ENCODE data around the gene HGFAC. TPM values are rescaled to one million over a fixed set of nuclear protein-coding genes. Genes with fewer than 3 reads are reported as not detected.
"Not testable (repeated sequence)": the region's sequence is repeated elsewhere in the genome, so short reads cannot be mapped to it uniquely, and the experiment has no call there.

The HGFAC gene
- total RNA-seq, 1 donor from 2014 or later, result 1.9 TPM

DNA sequence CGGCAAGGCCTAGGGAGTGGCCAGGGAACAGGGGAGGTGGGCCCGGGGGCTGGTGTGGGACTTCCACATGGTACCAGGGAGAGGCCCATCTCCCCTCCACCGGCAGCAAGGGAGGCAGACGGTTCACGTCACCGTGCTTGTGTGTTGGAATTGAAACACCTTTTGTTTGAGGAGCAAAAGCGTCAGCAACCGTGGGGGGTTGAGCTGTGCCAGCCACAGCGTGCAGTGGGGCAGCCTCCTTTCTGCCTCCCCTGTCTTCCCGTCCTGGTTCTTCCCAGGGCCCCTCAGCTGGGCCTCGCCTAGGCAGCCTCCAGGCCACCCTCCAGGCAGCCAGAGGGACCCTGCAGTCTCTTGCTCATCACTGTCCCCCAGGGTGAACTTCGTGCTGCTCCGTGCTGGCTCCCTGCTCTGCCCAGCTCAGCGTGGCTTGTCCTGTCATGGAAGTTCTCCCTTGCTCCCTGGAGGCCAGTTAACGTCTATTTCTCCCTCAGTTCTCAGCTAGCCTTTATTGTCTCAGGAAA, 32.1 kb upstream of the HGFAC start:
- DNase-seq (no peak), ATAC-seq (ENCODE audit: poor library complexity) (no peak)
- intact Hi-C loops (cut with DNase I), result no loop called here

DNA sequence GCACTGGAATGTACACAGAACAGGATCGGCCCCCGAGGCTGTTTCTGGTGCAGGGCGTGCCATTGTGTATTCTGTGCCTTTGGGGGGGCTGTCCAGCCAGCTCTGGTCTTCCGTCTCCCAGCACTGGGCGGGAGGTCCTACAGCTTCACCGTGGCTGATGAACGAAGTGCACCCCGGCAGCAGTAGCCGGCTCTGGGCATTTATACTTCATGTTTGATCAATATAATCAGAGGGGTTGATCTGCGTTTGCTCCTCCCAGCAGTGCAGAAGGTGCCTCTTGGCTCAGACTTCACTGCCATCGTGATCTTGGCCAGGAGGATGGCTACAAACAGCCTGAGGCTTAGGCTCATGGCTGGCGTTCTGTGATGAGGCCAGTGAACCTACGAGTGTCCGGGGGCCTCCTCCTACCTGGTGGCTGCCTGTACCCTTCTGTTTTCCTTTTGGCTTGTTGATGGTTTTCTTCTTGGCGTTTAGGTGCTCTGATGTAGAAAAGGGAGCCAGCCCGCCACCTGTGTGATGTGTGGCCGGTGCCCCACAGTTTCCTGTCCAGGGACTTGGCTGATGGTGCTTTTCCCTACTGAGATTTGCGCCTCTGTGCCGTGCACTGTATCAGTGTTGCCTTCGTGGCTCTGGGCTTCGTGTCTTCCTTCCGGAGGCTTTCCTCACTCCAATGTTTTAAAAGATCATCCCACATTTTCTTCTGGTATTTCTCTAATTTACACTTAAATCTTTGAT, 31.2 kb upstream of the HGFAC start:
- DNase-seq (no peak), ATAC-seq (ENCODE audit: poor library complexity) (no peak)
- intact Hi-C loops (cut with DNase I), result no loop called here

DNA sequence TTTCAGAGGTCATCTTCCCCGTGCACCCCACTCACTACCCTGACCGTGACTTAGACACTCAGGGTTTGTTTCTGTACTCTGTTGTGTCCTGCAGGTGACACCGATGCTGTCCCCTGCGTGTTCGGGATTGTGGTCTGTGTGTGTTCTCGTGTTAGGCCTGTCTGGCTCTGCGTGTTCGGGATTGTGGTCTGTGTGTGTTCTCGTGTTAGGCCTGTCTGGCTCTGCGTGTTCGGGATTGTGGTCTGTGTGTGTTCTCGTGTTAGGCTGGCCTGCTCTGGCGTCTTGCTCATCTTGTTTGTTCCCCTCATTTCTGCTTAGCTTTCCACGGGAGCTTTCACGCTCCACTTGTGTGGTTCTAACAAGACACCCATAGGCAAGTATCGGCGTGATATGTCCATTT, 30.6 kb upstream of the HGFAC start:
- ATAC-seq (ENCODE audit: poor library complexity); intact Hi-C loops (cut with DNase I); DNase-seq: not testable (repeated sequence)

DNA sequence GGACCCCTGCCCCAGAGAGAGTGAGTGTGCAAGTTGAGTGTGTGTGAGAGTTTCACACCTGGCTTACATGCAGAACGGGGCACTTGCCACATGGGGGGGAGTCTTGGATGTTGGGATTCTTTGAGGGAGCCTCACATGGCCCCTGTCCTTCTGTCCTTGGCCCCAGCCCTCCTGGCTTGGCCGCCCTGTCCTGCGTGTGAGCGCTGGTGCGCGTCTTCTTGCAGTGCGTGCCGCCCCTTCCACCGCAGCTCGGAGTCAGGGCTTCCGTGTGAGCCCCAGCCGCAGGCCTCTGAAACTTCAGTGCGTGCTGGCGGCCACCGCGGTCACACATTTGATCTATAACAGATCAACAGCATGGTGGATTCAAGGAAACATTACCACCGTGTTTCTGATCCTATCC, 30.1 kb upstream of the HGFAC start:
- intact Hi-C loops (cut with DNase I), result no loop called here
- DNase-seq (no peak), ATAC-seq (ENCODE audit: poor library complexity) (no peak)

DNA sequence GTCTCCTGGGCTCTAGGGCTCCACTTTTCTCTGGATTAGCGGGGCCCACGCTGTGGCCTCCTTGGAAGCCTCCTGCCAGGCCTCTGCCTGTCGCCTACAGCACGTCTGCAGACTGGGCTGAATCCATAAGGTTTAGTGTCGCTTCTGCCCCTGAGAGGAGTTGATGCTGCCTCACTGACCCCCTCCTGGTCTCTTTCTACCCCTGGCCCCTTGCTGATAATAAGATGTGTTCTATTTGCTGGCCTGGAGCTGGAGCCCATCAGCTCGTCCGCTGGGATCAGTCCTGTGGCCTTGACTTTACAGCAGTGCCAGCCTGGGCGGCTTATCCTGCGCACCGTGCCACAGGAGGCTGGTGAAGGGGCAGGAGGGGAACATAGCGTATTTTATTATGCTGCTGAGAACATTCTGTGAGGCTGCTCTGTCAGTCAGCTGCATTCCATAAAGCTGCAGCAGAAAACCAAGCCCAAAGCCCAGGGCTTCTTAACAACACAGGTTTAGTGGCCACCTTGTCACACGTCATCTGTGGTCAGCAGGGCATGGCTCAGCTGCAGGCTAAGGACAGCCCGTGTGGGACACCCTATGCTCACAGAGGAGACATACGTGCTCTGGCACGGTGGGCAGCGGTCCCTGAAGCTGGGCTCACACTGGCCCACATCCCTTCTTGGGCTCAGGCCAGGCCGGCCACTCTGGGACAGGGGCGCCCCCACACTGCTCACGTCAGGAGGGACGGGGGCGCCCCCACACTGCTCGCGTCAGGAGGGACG, 29.3 kb upstream of the HGFAC start:
- ATAC-seq (ENCODE audit: poor library complexity) (no peak), DNase-seq (no peak)
- intact Hi-C loops (cut with DNase I), result no loop called here

DNA sequence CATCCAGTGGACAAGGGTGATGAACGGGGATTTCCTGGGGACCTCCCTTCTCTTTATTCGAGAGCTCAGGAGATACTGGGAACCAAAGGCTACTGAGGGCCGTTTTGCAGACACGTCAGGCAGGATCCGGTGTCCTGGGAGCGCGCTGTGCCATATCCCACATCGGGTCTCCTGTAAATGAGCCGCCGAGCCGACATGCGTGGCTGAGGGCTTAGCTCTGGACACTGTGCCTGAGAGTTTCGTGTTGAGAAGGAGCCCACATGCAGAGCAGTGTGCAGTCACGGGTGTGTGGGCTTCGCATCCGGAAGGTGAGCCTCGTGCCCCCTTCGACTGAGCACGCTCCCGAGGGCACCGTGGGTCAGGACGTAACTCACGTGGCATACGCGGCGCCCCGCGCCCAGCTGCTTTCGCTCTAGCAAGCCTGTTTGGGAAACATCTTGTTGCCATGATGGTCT, 28.5 kb upstream of the HGFAC start:
- intact Hi-C loops (cut with DNase I), result no loop called here
- DNase-seq (no peak), ATAC-seq (ENCODE audit: poor library complexity) (no peak)

DNA sequence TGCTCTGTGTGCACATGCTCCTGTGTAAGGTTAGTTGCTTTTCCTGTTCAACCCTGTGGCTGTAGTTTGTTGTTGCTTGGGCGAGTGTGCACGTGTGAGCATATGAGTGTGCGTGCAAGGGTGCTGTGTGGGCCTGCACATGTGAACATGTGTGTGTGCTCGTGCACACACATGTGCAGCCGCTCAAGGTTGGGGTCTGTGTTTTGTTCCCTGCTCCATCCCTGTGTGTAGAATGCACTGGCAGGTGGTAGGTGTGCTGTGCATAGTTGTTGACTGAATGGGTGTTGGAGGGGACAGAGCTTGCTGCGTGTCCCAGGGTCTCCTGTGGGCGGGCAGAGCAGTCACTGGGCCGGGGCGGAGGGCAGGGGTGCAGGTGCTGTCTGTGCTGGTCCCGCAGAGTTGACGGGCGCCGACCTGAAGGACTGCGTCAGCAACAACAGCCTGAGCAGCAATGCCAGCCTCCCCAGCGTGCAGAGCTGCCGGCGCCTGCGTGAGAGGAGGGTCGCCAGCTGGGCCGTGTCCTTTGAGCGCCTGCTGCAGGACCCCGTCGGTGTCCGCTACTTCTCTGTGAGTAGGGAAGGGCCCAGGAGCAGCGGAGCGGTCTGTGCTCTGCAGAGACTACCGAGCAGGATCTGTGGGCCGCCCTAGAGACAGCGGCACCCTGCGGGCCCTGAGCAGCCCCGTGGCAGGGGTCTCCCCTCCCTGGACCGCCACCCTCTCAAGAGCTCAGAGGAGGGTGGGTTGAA, 27.9 kb upstream of the HGFAC start:
- intact Hi-C loops (cut with DNase I), result no loop called here
- no peak for ATAC-seq (ENCODE audit: poor library complexity)
- no peak for DNase-seq

DNA sequence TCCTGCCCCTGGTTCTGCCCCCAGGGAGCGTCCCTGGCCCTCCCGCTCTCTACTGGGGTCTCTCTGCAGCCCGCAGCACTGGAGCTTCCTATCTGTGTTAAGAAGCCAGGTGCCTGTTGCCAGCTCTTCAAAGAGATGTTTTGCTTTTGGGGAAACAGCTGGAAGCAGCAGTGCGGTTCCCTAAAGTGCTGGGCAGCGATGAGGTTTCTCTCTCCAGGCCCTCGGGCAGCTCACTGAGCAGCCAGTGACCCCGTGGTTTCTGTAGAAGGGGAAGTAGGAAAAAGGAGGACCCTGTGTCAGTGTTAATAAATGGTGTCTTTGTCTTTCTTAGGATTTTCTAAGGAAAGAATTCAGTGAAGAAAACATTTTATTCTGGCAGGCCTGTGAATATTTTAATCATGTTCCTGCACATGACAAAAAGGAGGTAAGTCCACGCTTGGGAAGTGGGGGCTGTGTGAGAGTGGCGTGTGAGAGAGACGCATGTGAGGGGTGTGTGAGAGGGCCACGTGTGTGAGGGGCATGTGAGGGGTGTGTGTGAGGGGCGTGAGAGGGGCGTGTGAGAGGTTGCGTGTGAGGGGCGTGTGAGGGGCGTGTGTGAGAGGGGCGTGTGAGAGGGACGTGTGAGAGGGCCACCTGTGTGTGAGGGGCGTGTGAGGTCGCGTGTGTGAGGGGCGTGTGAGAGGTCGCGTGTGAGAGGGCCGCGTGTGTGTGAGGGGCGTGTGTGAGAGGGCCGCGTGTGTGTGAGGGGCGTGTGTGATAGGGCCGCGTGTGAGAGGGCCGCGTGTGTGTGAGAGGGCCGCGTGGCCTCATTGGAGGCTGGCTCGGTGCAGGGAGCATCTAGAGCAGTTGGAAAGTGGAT, 27.1 kb upstream of the HGFAC start:
- DNase-seq, result no peak
- intact Hi-C loops (cut with DNase I), result no loop called here

DNA sequence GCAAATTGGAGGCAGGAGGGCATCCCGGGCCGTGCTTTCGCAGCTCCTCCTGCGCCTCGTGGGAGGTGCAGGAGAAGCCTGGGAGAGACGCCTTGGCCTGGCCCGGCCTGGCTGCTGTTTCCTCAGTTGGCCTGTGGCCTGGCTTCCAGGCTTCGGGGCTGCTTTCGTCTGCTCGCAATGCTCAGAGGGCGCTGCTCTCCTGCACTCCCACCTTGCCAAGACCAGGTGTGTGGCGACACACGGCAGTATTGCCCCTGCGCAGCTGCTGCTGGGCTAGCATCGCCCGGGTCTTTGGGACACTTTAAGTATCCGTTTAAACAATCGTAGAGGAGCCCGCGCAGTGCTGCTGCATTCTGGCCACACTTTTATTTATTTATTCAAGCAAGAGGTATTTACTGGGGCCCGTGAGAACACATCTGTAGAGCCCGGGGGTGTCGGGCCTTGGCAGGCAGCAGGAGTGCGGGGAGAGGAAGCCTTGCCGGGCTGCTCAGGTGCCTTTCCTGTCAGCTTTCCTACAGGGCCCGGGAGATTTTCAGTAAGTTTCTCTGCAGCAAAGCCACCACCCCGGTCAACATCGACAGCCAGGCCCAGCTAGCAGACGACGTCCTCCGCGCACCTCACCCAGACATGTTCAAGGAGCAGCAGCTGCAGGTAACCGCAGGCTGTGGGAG, 26.2 kb upstream of the HGFAC start:
- DNase-seq, result no peak
- intact Hi-C loops (cut with DNase I), result no loop called here
- no peak for ATAC-seq (ENCODE audit: poor library complexity)

More for the DNA sequence above, 27.1 kb upstream of the HGFAC start:
- ATAC-seq (ENCODE audit: poor library complexity), result no peak

DNA sequence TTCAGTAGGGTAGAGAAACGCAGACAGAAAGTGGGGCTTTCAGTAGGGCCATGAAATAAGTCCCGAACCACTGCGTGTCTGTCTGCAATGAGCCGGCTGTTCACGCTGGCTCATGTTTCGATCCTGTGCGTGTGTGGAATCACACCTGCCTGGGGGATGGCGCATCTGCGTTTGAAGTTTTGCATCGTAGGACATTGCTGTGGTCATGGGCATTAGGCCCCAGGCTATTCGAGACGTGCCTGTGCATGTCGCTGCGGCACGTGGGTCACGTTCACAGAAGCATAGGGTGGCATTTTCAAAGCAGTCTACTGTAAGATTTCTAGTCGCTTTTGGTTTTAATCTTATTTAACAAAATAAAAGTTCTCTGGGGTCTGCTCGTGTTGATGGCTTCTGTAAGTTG, 25.5 kb upstream of the HGFAC start:
- DNase-seq, result no peak
- ATAC-seq (ENCODE audit: poor library complexity), result no peak
- intact Hi-C loops (cut with DNase I), result no loop called here

DNA sequence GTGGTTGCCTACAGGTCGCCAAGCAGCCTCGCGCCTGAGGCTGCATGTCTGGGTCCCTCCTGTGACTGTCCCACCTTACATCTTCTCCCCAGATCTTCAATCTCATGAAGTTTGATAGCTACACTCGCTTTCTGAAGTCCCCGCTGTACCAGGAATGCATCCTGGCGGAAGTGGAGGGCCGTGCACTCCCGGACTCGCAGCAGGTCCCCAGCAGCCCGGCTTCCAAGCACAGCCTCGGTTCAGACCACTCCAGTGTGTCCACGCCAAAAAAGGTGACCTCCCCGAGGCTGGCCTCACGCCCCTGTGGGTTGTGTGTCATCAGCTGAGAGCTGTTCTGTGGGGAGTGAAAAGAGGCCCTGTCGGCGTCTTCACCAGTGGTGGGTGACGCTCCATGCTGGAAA, 24.9 kb upstream of the HGFAC start:
- no peak for ATAC-seq (ENCODE audit: poor library complexity)
- intact Hi-C loops (cut with DNase I), result no loop called here
- no peak for DNase-seq

DNA sequence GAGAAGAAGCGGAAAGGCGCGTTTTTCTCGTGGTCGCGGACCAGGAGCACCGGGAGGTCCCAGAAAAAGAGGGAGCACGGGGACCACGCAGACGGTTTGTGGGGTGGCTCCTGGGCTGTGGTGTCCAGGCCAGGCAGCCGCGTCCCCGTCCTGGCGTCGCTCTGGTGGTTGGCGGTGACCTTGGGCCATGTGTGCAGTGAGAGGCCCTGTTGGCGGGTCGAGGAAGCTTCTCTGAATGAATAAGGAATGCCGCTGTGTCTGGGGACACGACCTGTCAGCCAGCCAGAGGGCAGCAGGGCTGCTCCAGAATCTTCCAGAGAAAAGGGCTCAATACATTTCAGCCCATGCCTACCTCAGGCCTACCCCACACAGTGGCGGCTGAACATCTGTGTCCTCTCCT, 24.3 kb upstream of the HGFAC start:
- no peak for ATAC-seq (ENCODE audit: poor library complexity)
- intact Hi-C loops (cut with DNase I), result no loop called here
- no peak for DNase-seq

DNA sequence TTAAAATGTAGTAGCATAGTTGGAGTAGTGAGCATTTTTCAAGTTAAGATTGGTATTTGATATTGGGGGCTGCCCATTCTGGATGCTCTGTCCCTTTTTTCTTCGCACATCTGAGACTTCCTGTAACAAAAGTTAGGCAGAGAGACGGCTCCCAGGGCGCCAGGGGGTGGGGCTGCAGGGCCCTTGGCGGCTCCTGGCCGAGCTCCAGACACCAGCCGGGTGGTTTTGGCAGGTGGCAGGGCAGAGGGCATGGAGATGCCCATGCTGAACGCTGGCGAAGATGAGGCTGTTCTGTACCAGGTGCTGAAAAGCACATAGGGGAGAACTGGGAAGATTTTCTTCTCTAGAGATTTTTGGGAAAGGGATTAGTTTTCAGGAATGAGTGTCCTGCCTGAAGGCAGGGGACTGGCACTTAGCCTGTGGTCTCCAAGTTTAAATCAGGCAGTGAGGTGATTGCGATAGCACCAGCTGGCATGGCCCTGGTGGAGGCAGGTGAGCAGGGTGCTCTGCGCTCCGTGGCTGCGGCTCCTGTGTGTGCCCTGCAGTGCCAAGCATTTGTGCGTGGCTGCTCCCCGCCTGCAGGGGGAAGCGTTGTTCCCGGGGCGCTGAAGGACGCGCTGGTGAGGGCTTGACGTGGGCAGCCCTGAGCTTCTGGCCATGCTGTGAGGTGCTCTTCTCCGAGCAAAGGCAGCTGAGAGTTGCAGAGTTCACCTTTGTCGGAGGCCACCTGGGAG, 23.6 kb upstream of the HGFAC start:
- ATAC-seq (ENCODE audit: poor library complexity) (no peak), DNase-seq (peak; percentile 44)

DNA sequence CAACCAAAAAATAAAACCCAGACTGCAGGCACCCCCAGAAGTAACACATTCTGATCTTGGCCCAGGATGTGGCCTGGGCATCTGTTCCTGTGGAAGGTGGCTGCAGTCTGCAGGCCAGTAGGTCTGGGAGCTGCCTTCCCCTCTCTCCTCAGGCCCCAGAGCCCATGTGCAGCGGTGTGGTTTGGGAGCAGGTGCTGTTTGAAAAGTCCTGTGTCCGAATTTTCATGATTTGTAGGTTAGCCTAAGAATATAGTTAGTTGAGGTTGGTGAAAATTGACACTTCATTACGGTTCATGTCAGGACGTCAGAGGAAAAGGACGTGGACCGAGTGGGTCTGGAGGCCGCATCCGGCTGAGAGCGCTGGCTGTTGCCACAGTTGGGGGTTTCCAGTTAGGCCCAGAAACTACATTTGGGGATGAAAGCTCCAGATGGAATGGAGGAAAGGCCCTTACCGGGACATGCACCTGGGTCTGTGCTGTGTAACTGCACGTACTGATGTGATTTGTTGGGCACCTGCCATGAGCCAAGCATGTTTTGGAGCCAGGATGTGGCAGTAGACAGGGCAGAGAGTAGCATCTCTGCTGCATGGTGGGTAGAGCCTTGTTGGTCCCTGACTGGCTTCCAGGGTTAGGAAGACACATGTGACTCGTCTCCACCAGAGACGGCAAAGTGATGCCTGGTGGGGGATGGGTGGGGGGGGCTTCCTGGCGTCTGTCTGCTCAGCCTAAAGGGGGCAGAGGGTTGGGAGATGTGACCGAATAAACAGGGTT, 21.7 kb upstream of the HGFAC start:
- DNase-seq, result peak; percentile 8
- intact Hi-C loops (cut with DNase I), result no loop called here
- no peak for ATAC-seq (ENCODE audit: poor library complexity)

More for the DNA sequence above, 23.6 kb upstream of the HGFAC start:
- intact Hi-C loops (cut with DNase I), result no loop called here

DNA sequence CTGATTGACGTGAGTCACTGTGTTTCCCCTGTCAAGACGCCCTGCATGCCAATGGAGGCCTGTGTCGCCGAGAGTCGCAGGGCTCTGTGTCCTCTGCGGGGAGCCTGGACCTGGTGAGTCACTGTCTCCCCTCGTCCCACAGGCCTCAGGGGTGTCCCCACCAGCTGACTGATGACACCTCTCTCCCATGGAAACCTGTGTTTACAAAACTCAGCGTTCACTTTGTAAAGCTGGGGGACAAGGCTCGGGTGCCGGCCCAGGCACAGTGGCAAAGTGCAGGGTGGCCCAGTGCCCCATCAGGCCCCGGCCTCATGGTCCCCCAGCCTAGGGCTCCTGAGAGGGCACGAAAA, 21.2 kb upstream of the HGFAC start:
- ATAC-seq (ENCODE audit: poor library complexity) (no peak), DNase-seq (peak; percentile 28)
- intact Hi-C loops (cut with DNase I), result no loop called here

DNA sequence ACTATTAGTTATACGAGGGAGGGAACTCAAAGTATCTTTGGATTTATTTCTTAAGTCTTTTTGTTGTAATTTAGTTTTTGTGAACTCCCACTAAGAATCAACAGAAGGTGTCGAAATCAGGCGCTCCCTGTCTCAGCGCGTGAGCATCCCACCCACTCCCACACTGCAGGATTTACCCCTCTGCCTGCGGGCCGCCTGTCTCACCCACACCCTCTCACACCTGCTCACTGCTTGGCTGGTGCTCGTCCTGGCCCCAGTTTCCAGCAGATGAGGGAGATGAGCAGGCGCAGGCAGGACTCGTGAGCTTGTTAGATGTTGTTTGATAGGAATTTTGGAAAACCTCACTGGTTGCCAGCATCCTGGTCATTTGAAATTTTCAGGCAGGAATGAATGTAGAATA, 20.8 kb upstream of the HGFAC start:
- intact Hi-C loops (cut with DNase I), result no loop called here
- peak; percentile 13 for DNase-seq
- ATAC-seq (ENCODE audit: poor library complexity), result no peak

DNA sequence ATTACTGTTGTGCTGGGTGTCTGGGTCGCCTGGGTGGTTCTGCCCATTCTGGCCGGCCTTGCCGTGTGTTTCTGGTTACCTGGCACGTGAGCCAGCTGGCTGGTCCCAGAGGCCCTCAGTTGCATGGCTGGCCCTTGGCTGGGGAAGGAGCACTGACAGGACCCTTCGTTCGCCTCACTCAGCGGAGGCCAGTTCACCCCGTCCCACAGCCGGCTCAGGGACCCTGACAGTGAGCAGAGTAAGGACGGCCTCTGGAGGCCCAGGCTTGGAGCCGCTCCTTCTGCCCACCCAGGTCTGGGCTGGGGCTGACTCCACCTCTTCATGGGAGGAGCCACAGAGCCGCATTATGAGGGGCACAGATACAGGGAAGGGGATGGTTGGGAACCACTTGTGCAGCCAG, 20.3 kb upstream of the HGFAC start:
- intact Hi-C loops (cut with DNase I), result no loop called here
- peak; percentile 35 for DNase-seq

More for the DNA sequence above, 20.3 kb upstream of the HGFAC start:
- no peak for ATAC-seq (ENCODE audit: poor library complexity)

All from Right ventricle myocardium superior (tissue), 1 donor.